ENCODE results near the gene WDR5. TPM values are rescaled to one million over a fixed set of nuclear protein-coding genes. Genes with fewer than 3 reads are reported as not detected.

The WDR5 gene
- total and polyA plus RNA-seq, 2 experiments from 2014 or later = 21.0 to 27.3 TPM

DNA sequence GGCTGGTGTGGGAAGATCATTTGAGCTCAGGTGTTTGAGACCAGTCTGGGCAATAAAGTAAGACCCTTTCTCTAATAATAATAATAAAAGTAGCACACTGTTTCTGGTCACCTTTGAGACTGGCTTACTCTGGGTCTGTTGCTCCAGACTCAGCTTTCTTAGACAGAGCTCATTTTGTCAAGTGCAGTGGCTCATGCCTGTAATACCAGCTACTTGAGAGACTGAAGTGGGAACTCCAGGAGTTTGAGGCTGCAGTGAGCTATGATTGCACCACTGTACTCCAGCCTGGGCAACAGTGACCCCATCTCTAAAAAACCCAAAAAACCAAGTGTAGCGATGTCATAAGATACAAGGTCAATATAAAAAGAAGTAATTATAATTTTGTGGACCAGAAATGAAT is 64.8 kb downstream of the WDR5 start:
- DNase-seq (ENCODE audit: low read depth in 1 of 2, low spot score in 1 of 2) = no peak
- Histone ChIP-seq H3K9me3 (ENCODE audit: low read depth) (no peaks in the 10 kb centered on the region), H3K4me1 (ENCODE audit: low read depth) (no peaks in the 10 kb centered on the region), H3K36me3 (no peaks in the 10 kb centered on the region), H3K4me3 (no peak overlapping the region), H3K27me3 (no peaks in the 10 kb centered on the region), H3K27ac (no peak overlapping the region)
- TF ChIP-seq, protein P1, sequence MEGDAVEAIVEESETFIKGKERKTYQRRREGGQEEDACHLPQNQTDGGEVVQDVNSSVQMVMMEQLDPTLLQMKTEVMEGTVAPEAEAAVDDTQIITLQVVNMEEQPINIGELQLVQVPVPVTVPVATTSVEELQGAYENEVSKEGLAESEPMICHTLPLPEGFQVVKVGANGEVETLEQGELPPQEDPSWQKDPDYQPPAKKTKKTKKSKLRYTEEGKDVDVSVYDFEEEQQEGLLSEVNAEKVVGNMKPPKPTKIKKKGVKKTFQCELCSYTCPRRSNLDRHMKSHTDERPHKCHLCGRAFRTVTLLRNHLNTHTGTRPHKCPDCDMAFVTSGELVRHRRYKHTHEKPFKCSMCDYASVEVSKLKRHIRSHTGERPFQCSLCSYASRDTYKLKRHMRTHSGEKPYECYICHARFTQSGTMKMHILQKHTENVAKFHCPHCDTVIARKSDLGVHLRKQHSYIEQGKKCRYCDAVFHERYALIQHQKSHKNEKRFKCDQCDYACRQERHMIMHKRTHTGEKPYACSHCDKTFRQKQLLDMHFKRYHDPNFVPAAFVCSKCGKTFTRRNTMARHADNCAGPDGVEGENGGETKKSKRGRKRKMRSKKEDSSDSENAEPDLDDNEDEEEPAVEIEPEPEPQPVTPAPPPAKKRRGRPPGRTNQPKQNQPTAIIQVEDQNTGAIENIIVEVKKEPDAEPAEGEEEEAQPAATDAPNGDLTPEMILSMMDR (IDR thresholded peaks at IDR 0.05; ENCODE audit: low read depth, low read length) = no peak

DNA sequence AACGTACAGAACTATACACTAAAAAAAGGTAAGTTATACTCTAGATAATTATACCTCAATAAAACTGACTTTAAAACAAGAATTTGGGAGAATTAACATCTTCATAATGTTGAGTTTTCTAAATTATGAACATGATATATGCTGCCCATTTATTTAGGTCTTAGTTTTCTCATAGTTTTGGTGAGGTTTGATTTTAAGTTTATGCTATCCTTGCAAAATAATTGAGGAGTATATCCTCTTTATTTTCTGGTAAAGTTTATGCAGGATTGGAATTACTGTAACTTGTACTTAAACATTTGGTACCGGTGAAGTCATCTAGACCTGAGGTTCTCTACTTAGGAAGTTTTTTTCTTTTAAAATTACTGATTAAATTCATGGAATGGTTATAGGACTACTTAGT is 67.3 kb downstream of the WDR5 start:
- H3K9me3 ChIP-seq (ENCODE audit: low read depth) = no peaks in the 10 kb centered on the region
- H3K4me1 ChIP-seq (ENCODE audit: low read depth) = no peaks in the 10 kb centered on the region
- no peaks in the 10 kb centered on the region for H3K36me3 ChIP-seq
- TF ChIP-seq, protein P1 (IDR thresholded peaks at IDR 0.05; ENCODE audit: low read depth, low read length) = no peak
- H3K27me3 ChIP-seq = no peaks in the 10 kb centered on the region
- no peak for DNase-seq (ENCODE audit: low read depth in 1 of 2, low spot score in 1 of 2)
- H3K27ac ChIP-seq = no peak overlapping the region
- H3K4me3 ChIP-seq = no peak overlapping the region

DNA sequence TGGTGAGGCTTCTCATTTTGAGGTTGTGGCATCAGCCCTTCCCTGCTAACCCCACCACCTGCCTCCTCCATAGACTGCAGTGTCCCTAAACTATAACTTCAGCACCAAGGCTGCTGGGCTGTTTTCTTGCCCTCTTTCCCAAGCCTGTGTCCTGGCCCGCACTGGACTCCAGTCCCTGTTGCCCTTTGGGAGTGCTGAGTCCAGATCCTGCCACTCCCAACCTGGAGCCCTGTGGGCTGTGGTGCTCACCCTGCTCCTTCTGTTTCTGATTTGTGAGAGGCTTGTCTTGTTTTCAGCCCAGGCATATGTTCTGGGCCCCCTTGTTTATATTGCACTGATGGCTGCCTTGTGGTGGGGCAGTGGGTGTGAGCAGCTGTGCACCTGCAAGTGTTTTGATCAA is 68.2 kb downstream of the WDR5 start:
- H3K4me1 ChIP-seq (ENCODE audit: low read depth) = no peaks in the 10 kb centered on the region
- no peak for DNase-seq (ENCODE audit: low read depth in 1 of 2, low spot score in 1 of 2)
- TF ChIP-seq, protein P1 (IDR thresholded peaks at IDR 0.05; ENCODE audit: low read depth, low read length) = no peak
- no peaks in the 10 kb centered on the region for H3K9me3 ChIP-seq (ENCODE audit: low read depth)
- H3K36me3 ChIP-seq = no peaks in the 10 kb centered on the region
- H3K27me3 ChIP-seq = no peaks in the 10 kb centered on the region
- no peak overlapping the region for H3K4me3 ChIP-seq
- no peak overlapping the region for H3K27ac ChIP-seq

DNA sequence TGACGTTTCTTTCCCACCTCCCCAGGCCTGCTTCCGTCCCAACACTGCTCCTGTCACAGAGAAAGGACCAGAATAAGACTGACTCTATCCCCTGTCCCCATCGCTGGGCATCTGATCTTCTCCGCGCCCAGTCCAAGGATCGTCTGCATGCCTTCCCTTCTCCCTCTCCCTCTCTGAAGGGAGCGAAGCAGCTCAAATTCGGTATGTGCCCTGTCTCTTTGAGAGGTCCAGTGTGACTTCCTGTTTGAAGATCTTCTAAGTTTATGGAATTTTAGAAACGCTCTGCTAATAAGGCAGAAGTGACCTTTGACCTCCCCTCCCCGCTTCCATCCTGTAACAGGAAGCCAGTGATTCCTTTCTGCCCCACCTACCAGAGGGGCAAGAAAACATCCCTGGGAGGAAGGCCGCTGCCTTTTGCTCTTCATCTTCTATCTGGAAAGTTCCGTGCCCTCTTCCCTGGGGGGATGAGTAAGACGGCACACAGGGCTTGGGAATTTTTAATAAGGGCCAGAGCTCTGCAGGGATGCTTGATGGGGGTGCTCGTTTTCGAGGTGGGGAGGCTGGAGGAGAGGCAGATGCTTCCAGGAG is 69.2 kb downstream of the WDR5 start:
- H3K27me3 ChIP-seq = no peaks in the 10 kb centered on the region
- no peak overlapping the region for H3K27ac ChIP-seq
- peak in 1 of 2 donors; percentile 56 for DNase-seq (ENCODE audit: low read depth in 1 of 2, low spot score in 1 of 2)
- no peaks in the 10 kb centered on the region for H3K36me3 ChIP-seq
- no peaks in the 10 kb centered on the region for H3K4me1 ChIP-seq (ENCODE audit: low read depth)
- no peak overlapping the region for H3K4me3 ChIP-seq
- TF ChIP-seq, protein P1 (IDR thresholded peaks at IDR 0.05; ENCODE audit: low read depth, low read length) = no peak
- no peaks in the 10 kb centered on the region for H3K9me3 ChIP-seq (ENCODE audit: low read depth)

DNA sequence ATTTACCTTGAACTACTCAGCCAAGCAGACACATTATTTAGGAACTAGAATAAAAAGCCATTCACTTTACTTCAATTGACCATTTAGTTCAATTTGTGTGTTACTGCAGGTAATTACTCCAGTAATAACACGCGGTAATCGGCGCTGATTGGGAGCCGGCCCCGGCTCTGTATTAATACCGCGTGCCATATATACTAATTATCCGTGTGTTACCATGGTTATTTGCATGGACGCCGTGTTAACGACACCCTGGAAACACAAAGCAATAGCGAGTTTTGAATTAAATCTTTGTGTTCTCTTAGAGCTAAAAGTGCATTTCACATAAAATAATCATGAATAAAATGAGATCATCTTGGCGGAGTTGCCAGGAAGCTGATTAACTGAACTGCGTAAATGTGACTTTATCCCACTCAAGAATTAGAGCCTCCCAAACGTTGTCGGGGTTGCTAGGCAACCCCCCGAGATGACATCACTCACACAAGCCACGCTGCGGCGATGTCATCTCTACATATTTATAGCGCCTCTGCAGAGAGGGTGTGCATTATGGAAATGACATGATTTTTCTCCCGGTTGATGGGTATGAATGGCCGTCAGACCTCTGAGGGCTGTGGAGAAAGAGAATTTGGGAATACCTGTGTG is 69.9 kb downstream of the WDR5 start:
- H3K27me3 ChIP-seq = no peaks in the 10 kb centered on the region
- no peaks in the 10 kb centered on the region for H3K9me3 ChIP-seq (ENCODE audit: low read depth)
- H3K27ac ChIP-seq = no peak overlapping the region
- no peaks in the 10 kb centered on the region for H3K36me3 ChIP-seq
- peak in 1 of 2 donors; percentile 94 for DNase-seq (ENCODE audit: low read depth in 1 of 2, low spot score in 1 of 2)
- TF ChIP-seq, protein P1 (IDR thresholded peaks at IDR 0.05; ENCODE audit: low read depth, low read length) = peak; percentile 19
- H3K4me3 ChIP-seq = no peak overlapping the region
- no peaks in the 10 kb centered on the region for H3K4me1 ChIP-seq (ENCODE audit: low read depth)

Data from cardiac muscle cell (in vitro differentiated cells and primary cell).